HepG2 (cell line): ENCODE results near the gene PNPLA2. TPM values are rescaled to one million over a fixed set of nuclear protein-coding genes. Genes with fewer than 3 reads are reported as not detected.
A peak's percentile ranks its signal among the peaks of the same experiment; 100 is the strongest.

Experiments used
- ATF4 ChIP-seq, 2 experiments: fragments of 450-650 bp in 1 of 2; sonication (generic) in 1 of 2; formaldehyde crosslinking; IDR thresholded peaks; 2 replicates each; pipeline versions ENCODE4 v1.5.0 to v1.8.0; 2020 to 2022; ENCODE audit warnings: mild to moderate bottlenecking in 1 of 2, missing genetic modification reagents in 1 of 2
- CC2D1A ChIP-seq: sonication (generic); formaldehyde crosslinking; IDR thresholded peaks from 2 replicates; pipeline ENCODE4 v1.8.1; 2023; ENCODE audit warnings: mild to moderate bottlenecking, missing genetic modification reagents
- ESRRA ChIP-seq: sonication (generic); formaldehyde crosslinking; IDR thresholded peaks from 2 replicates; pipeline ENCODE4 v1.5.1; 2020; ENCODE audit warnings: mild to moderate bottlenecking, low read depth, missing genetic modification reagents
- FIP1L1 ChIP-seq: fragments of 200-400 bp; formaldehyde crosslinking; IDR thresholded peaks from 2 replicates; pipeline ENCODE4 v1.6.1; 2018; ENCODE audit warnings: low read depth, mild to moderate bottlenecking, low read length, moderate library complexity, borderline replicate concordance; ENCODE audit not compliant: insufficient read depth
- GPBP1L1 ChIP-seq: sonication (generic); formaldehyde crosslinking; IDR thresholded peaks from 2 replicates; pipeline ENCODE4 v1.5.0; 2020; ENCODE audit warnings: mild to moderate bottlenecking, missing genetic modification reagents
- KDM5B ChIP-seq: sonication (generic); formaldehyde crosslinking; IDR thresholded peaks from 2 replicates; pipeline ENCODE4 v1.4.0; 2020; ENCODE audit warnings: missing genetic modification reagents, mild to moderate bottlenecking, borderline replicate concordance
- KDM6A ChIP-seq: IDR thresholded peaks from 2 replicates; pipeline ENCODE4 v1.6.1; 2016; ENCODE audit warnings: low read depth
- MTF1 ChIP-seq: sonication (generic); formaldehyde crosslinking; IDR thresholded peaks from 2 replicates; pipeline ENCODE4 v1.5.0; 2020; ENCODE audit warnings: missing genetic modification reagents
- MYNN ChIP-seq: sonication (generic); formaldehyde crosslinking; IDR thresholded peaks from 2 replicates; pipeline ENCODE4 v1.4.0; 2020; ENCODE audit warnings: mild to moderate bottlenecking, low read depth, missing genetic modification reagents
- SCMH1 ChIP-seq: sonication (generic); formaldehyde crosslinking; IDR thresholded peaks from 2 replicates; pipeline ENCODE4 v1.9.0; 2021; ENCODE audit warnings: missing genetic modification reagents, mild to moderate bottlenecking, borderline replicate concordance
- TFDP1 ChIP-seq: IDR thresholded peaks from 2 replicates; pipeline ENCODE4 v1.6.1; 2016; ENCODE audit warnings: missing compliant biosample characterization, missing genetic modification reagents, borderline replicate concordance
- THYN1 ChIP-seq: sonication (generic); formaldehyde crosslinking; IDR thresholded peaks from 2 replicates; pipeline ENCODE4 v1.8.1; 2023; ENCODE audit warnings: low read depth, mild to moderate bottlenecking, moderate library complexity, missing genetic modification reagents, borderline replicate concordance
- TIGD3 ChIP-seq: sonication (generic); formaldehyde crosslinking; IDR thresholded peaks from 2 replicates; pipeline ENCODE4 v1.5.1; 2020; ENCODE audit warnings: mild to moderate bottlenecking, missing genetic modification reagents, borderline replicate concordance
- ZBTB42 ChIP-seq: sonication (generic); formaldehyde crosslinking; IDR thresholded peaks from 2 replicates; pipeline ENCODE4 v1.5.0; 2020; ENCODE audit warnings: mild to moderate bottlenecking, missing genetic modification reagents
- ZBTB8A ChIP-seq: sonication (generic); formaldehyde crosslinking; IDR thresholded peaks from 2 replicates; pipeline ENCODE4 v1.4.0; 2020; ENCODE audit warnings: mild to moderate bottlenecking, low read depth, missing genetic modification reagents, borderline replicate concordance
- ZNF160 ChIP-seq: sonication (generic); formaldehyde crosslinking; IDR thresholded peaks from 2 replicates; pipeline ENCODE4 v1.8.0; 2022; ENCODE audit warnings: mild to moderate bottlenecking, inconsistent platforms, missing genetic modification reagents
- ZNF30 ChIP-seq: sonication (generic); formaldehyde crosslinking; IDR thresholded peaks from 2 replicates; pipeline ENCODE4 v1.5.0; 2020; ENCODE audit warnings: mild to moderate bottlenecking, missing genetic modification reagents
- ZNF33A ChIP-seq: sonication (generic); formaldehyde crosslinking; IDR thresholded peaks from 2 replicates; pipeline ENCODE4 v1.5.1; 2020; ENCODE audit warnings: missing genetic modification reagents, mild to moderate bottlenecking, moderate library complexity, borderline replicate concordance
- ZNF362 ChIP-seq: sonication (generic); formaldehyde crosslinking; IDR thresholded peaks from 2 replicates; pipeline ENCODE4 v1.4.0; 2020; ENCODE audit warnings: missing genetic modification reagents, mild to moderate bottlenecking, borderline replicate concordance
- ZNF432 ChIP-seq: sonication (generic); formaldehyde crosslinking; IDR thresholded peaks from 2 replicates; pipeline ENCODE4 v1.5.0; 2020; ENCODE audit warnings: missing genetic modification reagents, mild to moderate bottlenecking, borderline replicate concordance
- ZNF570 ChIP-seq: sonication (generic); formaldehyde crosslinking; IDR thresholded peaks from 2 replicates; pipeline ENCODE4 v1.4.0; 2020; ENCODE audit warnings: mild to moderate bottlenecking, missing genetic modification reagents, borderline replicate concordance
- ZNF652 ChIP-seq: IDR thresholded peaks from 2 replicates; pipeline ENCODE4 v1.6.1; 2016; ENCODE audit warnings: low read depth, borderline replicate concordance
- polyA plus RNA-seq, 8 experiments: library from polyadenylated mRNA; depleted of rRNA in 3 of 8; stranded (reverse) in 7 of 8; unstranded in 1 of 8; fragments of >200 nt; fragmentation: Illumina TruSeq in 4 of 8; extraction: Trizol in 4 of 8; gene quantifications; 2 replicates each; pipeline versions ENCODE4 v1.2.1 to v1.2.3, GENCODE V29; 2011 to 2016; ENCODE audit warnings: low read depth in 4 of 8, missing spikeins in 1 of 8, mixed read lengths in 1 of 8; ENCODE audit not compliant: insufficient read depth in 1 of 8
- total RNA-seq, 5 experiments: library from RNA; depleted of rRNA; stranded (reverse); fragments of >200 nt; fragmentation: Illumina TruSeq; extraction: Trizol; gene quantifications; 2 replicates each; pipeline ENCODE4 v1.2.3, GENCODE V29; 2016; ENCODE audit warnings: low read depth in 1 of 5

Gene PNPLA2
- total and polyA plus RNA-seq, 2 of the 13 experiments (the other 11 are each of a cell fraction or from before 2014, with no cell fraction given): 10.5 to 43.2 TPM

GRCh38 chr11:838441-839279 lies 19.9 kb downstream of the PNPLA2 start (continued):
- TF ChIP-seq ZNF160 (CRISPR knock-in tag) (0 out of 2 replicates have a peak, but pooled peaks have one; percentile 57), ZNF30 (CRISPR knock-in tag) (no peak), ZBTB42 (CRISPR knock-in tag) (no peak), THYN1 (CRISPR knock-in tag) (no peak), ZNF432 (CRISPR knock-in tag) (no peak), ZNF33A (no peak), ZBTB8A (CRISPR knock-in tag) (no peak), KDM5B (CRISPR knock-in tag) (no peak; the same call in 1 of the 2 replicates), TIGD3 (CRISPR knock-in tag) (0 out of 2 replicates have a peak, but pooled peaks have one; percentile 56), ZNF570 (CRISPR knock-in tag) (0 out of 2 replicates have a peak, but pooled peaks have one; percentile 56), CC2D1A (CRISPR knock-in tag) (no peak), MYNN (CRISPR knock-in tag) (peak; percentile 55; the same call in 1 of the 2 replicates), ZNF362 (CRISPR knock-in tag) (no peak), ESRRA (CRISPR knock-in tag) (no peak), TFDP1 (CRISPR knock-in tag) (peak; percentile 91), ATF4 (CRISPR knock-in tag; IDR thresholded peaks at IDR 0.05) (no peak), MTF1 (CRISPR knock-in tag) (no peak), KDM6A (CRISPR knock-in tag) (no peak), SCMH1 (CRISPR knock-in tag) (no peak), FIP1L1 (no peak), GPBP1L1 (no peak), ZNF652 (CRISPR knock-in tag) (no peak)
